Fibroblast of skin of scalp (primary cell): Measurements from ENCODE around the gene BARX1. TPM values are rescaled to one million over a fixed set of nuclear protein-coding genes. Genes with fewer than 3 reads are reported as not detected.
"Not testable (repeated sequence)": the region's sequence is repeated elsewhere in the genome, so short reads cannot be mapped to it uniquely, and the experiment has no call there.

Source experiments
- DNase-seq: peaks from one replicate; pipeline ENCODE4 v3.0.0-alpha.2; 2013
- polyA plus RNA-seq, 2 experiments: library from polyadenylated mRNA; unstranded; fragments of 120-200 nt; gene quantifications; one replicate each; pipeline ENCODE4 v1.2.1, GENCODE V29; 2013; ENCODE audit not compliant: insufficient read length in 2 of 2

BARX1 gene, protein sequence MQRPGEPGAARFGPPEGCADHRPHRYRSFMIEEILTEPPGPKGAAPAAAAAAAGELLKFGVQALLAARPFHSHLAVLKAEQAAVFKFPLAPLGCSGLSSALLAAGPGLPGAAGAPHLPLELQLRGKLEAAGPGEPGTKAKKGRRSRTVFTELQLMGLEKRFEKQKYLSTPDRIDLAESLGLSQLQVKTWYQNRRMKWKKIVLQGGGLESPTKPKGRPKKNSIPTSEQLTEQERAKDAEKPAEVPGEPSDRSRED
- polyA plus RNA-seq (2013, experiment 1 of 2; ENCODE audit: insufficient read length): 0.28 TPM
- 0.41 TPM for polyA plus RNA-seq (2013, experiment 2 of 2; ENCODE audit: insufficient read length)

DNA sequence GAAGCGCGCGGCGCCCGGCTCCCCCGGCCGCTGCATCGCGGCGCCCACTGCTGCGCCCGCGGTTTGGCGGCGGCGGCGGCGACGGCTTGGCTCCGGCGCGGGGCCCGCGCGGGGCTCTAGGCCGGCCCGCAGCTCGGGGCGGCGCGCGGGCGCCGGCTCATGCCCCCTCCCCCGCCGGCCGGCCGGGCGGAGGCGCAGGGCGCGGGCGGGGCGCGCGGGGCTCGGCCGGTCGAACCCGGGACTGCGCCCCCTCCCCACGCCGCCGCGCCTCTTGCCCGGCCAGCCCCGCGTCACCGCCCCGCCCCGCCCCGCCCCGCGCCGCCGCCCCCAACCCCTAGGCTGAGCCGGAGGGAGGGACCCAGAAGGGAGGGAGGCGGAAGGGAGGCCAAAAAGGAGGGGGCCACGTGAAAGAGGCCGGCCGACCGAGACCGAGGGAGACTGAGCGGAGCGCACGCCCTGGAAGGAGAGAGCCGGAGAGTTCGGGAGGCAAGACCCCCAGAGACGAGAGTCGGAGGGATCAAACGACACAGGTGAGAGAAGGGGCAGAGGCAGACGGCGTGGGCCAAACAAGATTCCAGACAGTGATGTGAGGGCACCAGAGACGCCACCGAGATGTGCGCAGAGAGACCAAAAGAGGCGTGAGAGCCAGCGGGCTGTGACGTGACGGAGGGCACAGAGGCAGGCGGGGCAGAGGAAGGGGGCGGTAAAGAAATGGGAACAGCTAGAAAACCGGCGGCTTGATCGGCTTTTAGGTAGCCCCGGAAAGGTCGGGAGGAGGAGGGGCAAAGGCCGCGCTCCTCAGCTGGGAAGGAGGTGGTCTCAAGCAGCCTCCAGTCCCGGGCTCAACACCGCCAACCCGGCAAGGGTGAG lies at the start of gene BARX1:
Gene BARX1, minus strand, starts transcription at position 245 of the 870 bp plus-strand sequence. Its CDS starts 209 bp downstream, at position 36.
- no peak for DNase-seq

DNA sequence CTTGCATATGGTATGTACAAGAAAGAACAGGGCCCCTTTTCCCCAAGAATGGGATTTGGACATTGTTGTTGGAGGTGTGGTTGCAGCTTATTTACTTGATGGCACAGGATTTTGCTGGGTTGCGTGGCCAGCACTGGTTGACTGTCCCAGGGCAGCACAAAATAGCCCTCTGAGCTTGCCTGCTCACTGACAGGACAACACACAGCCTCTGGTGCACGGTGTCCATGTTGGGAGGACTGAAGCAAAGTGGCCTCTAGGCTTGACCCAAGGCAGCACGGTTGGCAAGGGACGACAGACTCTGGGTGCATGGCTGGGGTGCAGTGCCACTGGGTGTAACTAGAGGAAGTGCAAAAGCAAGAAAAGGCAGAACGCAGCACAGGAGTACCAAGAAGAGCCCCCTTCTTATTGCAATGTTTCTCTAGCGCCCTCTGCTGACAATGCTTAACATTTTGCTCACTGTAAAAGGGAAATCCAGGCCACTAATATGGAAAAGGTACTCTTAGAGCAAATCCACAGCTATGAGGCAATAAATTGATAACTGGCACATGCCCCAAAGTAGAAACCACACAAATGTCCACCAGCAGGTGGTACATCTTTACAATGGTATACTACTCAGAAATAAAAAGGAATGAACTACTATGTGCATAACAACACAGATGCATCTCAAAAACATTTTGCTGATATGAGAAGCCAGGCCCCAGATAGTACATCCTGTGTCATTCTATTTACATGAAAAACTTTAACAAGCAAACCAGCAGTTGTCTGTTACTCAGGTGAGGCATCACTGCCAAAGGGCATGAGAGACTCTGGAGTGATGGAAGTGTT lies 47.4 kb upstream of the BARX1 start:
- peak; percentile 40 for DNase-seq

DNA sequence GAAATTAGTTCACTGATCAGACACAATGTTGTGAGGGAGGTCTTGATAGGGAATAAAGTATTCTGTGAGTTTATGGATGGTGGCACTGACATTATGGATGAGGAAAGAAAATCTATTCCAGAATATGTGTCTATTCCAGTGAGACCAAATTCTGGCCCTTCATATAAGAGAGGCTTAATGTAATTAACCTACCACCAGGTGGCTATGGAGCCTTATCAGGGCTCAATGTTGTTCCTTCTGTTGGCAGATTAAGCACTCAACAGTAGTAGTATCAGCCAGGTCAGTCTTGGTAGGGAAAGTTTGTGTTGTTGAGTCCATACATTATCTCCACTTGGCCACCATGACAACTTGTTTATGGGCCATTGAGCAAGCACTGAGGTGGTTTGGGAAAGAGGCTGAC lies 41.7 kb upstream of the BARX1 start:
- DNase-seq: no peak

DNA sequence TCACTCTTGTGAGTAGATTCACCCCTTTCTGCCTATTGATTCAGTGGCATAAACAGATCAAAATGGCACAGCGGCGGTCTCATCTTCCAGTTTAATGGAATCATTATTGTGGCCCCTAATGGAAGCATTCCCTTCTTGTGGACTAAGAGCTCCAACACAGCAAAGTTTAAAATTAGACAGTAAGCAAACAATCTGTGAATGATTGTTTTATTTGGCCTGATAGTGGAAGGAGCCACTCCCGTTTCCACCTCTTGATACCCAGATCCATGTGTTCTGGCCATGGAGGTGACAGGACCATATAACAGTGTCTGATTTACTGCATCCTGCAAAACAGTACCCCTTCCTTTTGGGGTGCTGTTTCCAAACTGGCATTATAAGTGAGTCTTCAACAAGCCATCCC lies 41.2 kb upstream of the BARX1 start:
- DNase-seq: no peak

DNA sequence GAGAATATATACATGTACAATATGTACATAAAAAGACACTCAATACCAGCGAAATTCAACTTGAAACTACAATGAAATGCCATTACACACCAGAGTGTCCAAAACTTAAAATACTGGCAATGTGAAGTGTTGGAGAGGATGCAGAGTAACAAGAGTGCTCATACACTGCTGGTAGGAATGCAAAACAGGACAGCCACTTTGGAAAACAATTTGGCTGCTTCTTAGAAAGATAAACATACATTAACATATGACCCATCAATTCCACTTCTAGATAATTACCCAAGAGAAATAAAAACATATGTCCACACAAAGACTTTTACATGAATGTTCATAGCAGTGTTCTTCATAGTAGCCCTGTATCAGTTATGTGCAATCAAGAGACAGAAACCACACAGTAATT lies 39.4 kb upstream of the BARX1 start:
- no peak for DNase-seq

DNA sequence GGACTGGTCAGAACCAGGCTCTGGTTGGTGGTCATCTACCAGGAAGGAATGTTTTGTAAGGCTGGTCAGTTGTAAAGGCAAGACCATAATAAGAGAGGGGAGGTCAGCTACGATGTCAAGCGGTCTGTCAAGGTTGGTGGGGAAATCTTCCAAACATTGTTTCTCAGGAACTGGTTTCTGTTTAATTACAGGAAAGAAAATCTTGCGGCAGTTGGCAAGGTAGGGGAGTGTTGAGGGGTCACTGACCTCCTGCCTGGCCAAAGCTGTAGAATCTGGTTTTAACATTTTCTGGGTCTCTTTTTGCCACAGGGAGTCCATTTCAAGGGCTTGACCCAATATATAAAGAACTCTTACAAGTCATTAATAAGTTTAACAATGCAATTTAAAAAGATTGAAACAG lies 39.0 kb upstream of the BARX1 start:
- no peak for DNase-seq

DNA sequence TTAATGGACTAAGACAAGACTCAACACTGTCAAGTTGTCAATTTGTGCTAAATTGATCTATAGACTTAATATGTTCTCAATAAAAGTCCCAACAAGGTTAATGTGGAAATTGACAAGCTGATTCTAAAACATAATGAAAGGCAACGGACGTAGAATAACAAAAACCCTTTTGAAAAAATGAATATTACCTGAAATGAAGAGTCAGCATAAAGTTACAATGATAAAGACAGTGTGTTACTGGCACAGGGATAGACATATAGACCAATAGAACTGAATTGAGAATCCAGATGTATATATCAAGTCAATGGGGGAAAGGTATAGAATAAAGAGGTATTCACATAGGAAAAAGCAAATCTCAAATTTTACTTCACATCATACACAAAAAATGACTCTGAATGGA lies 37.7 kb upstream of the BARX1 start:
- DNase-seq: no peak

DNA sequence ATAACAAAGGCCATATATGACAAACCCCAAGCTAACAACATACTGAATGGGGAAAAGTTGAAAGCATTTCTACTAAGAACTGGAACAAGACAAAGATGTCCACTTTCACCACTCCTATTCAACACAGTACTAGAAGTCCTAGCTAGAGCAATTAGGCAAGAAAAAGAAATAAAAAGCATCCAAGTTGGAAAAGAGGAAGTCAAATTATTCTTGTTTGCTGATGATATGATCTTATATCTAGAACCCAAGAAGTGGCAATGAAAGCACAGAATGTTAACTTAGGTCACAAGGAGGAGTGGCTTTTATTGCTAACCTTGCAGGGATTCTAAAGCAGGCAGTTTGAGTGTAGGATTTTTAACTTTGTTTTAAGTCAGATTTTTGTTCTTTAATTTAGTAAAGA lies 35.3 kb upstream of the BARX1 start:
- DNase-seq: no peak

DNA sequence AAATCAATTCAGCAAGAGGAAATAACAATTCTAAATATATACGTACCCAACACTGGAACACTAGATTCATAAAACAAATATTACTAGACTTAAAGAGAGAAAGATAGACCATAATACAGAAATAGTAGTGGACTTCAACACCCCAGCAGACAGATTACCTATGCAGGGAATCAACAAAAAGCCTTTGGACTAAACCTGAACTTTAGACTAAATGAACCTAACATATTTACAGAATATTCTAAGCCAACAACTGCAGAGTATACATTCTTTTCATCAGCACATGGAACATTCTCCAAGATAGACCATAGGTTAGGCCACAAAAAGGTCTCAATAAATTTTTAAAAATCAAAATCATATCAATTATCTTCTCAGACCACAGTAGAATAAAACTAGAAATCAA lies 32.9 kb upstream of the BARX1 start:
- DNase-seq: no peak

DNA sequence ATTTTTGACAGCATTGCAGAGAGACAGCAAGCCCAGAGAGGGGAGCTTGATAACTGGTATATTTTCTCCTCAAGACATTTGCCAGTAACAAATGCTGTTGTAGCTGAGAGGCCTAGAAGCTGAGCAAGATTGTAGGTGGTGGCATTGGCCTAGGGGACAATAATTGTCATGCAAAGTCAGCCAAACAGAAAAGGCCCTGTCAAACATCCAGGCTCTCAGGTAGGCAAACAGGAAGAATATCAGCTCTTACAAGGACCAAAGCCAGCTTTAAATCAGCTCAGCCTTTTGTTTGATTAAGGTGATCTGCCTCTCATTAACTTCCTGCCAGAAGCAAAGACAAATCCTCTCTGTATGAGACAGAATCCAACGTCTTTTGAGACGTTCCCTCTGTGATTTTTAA lies 29.7 kb upstream of the BARX1 start:
- DNase-seq: no peak

DNA sequence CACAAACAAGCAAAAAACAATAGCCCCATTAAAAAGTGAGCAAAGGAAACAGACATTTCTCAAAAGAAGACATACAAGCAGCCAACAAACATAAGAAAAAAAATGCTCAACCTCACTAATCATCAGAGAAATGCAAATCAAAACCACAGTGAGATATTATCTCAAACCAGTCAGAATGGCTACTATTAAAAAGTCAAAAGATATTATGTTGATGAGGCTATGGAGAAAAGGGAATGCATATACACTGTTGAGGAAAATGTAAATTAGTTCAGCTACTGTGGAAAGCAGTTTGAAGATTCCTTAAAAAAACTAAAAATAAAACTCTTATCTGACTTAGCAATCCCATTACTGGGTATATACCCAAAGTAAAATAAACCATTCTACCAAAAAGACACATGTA lies 28.7 kb upstream of the BARX1 start:
- DNase-seq: no peak

DNA sequence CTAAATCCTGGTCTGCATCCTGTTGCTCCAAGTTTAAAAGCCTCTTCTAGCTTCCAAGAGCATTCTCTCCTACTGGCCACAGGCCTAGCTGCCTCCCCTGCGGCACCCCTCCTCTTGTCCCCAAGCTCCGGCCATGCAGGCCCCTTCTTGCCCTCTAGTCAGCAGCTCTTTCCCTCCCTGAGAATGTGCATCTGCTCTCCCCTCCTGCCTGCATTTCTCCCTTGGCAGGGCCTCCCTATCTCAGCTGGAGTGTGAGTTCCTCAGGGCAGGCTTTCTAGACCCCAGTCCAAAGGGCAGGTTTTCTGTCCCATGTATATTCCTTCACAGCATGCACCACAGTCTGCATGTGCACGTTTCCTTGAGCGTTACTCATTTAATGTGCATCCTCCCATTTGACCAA lies 24.6 kb upstream of the BARX1 start:
- DNase-seq: no peak

DNA sequence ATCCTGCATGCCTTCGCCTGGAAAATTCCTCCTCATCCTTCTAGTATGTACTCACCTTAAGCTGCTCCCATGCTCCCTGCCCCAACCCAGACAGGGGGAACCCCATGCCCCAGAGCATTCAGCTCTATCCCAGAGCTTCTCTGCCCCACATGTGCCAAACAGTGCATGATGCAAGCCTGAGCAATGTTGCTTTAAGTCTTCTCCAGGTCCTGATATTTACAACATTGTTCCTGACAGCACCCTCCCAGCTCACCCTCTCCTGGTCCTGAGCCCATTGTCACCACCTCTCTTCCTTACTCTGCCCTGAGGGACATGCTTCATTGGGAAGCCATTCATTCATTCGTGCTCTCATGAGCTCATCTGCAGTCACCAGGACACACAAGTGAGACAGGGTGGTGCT lies 23.4 kb upstream of the BARX1 start:
- DNase-seq: peak; percentile 30

DNA sequence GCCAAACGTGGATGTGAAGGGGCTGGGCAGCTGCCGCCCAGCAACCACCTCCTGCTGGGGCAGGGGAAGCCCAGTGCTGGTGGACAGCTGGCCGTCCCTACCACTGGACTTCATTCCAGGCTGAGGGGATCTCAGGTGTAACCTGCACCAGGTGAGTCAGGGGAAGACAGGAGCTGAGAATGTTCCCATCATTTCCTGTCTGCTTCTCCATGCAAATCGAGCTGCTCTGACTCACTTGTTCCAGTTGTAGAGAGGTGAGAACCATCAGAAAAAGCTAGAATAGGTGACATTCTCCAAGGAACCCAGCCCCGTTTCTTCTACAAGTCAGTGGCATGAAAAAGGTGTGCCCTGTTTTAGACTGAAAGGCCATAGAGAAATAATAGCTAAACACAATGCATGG lies 21.8 kb upstream of the BARX1 start:
- no peak for DNase-seq

DNA sequence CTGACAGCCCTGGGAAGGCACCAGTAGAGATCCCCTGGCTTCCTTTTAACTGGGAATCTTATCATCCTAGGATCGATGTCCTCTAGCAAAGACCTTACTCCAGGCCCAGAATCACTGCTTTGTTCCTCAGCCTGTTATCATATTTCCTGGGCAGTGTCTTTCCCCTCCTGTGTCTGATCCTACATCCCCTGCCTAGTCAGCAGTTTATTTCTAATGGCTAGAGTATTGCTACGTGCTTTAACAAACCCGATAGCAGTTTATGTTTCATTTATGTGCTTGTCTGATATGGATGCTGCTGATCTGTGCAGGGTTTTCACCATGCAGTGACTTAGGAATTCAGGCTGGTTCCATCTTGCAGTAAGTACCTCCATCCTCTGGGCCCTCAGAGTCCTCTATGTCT lies 20.9 kb upstream of the BARX1 start:
- no peak for DNase-seq

DNA sequence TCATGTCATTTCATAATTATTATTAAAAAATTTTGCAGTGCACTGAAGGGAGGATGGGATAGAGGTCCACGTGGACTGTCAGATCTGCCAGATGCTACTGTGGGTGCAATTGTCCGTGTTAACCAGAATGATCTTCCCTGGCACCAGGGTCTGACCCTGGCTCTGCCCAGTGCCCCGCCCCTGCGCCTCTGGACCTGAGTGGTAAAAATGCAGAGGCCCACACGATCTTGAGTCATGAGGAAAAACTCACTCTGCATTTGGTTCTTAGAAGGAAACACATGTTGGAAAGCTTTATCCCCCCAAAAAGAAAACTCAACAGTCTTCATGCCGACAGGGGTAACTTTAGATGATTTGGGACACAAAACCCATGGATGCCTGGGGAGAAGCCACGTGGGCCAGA lies 20.1 kb upstream of the BARX1 start:
- no peak for DNase-seq

DNA sequence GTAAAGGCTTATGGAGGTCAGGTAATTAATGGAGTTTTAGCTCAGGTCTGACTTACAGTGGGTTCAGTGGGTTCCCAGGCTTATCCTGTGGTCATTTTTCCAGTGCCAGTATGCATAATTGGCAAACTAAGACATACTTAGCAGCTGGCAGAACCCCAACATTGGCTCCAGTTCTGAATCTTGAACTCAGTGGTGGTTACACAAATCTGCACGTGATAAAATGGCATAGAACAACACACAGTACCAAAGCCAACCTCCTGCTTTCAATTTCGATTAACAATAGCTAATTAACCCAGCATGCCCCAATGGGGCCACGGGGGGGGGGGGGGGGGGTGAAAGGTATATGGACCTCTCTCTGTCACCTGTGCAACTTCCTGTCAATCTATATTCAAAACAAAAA lies 19.0 kb upstream of the BARX1 start:
- DNase-seq: no peak

DNA sequence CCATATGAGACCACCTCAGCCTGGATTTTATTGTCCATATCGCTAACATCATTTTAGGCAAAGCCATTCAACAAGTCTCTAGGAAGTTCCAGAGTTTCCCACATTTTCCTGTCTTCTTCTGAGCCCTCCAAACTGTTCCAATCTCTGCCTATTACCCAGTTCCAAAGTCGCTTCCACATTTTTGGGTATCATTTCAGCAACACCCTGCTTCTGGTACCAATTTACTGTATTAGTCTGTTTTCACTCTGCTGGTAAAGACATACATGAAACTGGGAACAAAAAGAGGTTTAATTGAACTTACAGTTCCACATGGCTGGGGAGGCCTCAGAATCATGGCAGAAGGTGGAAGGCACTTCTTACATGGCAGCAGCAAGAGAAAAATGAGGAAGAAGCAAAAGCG lies 17.5 kb upstream of the BARX1 start:
- not testable (repeated sequence) for DNase-seq

DNA sequence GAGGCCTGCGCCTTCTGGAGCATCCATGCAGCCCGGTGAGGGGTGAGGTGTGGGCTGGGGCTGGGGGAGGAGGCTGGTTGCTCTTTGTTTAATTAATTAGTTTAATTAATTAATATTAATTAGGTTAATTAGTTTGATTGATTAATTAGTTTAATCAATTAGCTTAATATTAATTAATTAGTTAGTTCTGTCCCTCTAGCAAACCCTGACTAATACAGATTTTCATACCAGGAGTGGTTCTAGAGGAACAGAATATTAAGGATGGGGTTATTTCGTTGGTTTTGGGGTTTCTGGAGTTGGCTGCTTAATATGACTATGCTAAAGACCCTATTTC lies 14.1 kb upstream of the BARX1 start:
- no peak for DNase-seq

DNA sequence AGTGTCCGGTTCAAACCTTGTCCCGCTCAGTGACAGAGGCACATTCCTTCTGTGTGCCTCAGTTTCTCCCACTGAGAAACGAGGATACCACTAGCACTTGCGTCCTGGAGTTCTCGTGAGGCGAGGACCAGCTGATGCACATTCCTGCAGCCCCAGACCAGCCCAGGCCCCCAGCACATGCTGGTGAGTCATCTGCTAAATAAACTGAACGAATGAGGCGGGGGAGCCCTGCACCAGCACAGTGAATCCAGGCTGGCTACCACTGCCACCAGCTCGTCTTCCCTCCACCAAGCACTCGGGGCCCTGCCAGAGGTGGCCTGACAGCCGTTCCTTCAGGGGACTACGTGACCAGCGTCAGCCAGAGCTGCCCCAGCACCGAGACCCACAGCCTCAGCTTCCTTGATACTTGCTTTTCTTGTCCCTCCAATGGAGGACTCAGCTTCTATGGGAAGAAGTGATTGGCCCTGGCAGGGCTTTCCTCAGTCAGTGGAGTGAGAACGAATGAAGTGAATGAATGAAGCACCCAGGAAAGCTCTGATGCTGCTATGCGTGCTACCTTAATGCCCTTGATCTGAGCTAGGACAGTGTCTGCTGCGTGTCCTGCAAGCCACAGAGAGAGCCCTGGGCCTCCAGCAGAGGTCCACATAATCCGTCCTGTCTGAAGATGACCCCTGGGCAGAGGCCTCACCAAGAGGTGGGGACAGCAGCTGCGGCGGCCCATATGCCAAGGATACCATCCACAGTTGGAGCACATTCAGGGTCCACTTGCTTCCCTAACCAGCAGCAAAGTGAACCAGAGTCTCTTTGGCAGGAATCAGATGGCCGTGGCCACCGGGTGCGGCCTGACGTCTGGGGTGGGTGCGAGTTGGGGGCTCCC lies 13.5 kb upstream of the BARX1 start:
- DNase-seq: no peak

DNA sequence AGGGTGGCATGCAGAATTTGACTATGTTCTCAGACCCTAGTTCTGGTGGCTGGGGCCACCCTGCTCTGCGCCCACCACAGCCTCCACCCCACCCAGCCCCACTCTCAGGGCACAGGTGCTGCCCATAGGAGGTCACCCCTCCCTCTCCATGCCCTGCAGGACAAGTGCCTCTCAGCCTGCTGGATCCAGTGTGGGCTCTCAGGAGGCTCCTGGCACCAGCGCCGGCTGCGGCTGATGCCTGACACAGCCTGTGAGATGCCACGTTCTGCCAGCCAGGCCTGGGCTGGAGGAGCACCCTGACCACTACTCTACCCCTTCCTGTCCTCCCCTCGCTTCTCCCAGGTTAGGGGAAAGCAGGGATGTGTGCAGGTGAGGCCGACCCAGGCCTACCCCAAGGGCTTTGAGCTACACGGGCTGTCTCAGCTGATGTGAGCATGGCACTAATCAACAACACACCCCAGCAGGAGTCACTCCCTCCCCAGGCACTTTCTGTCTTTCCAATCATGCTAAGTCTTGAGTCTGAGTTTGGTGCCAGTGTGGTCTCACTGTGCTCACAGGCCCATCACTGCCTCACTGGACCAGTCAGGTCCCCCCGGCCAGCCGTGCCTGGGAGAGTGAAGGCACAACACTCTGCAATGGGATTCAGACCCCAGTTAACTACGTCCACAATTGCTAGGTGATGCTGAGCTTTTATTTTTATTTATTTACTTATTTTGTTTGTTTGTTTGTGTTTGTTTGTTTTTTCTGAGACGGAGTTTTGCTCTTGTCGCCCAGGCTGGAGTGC lies 12.1 kb upstream of the BARX1 start:
- no peak for DNase-seq
